ENCODE results near the gene MAP3K5.

DNA sequence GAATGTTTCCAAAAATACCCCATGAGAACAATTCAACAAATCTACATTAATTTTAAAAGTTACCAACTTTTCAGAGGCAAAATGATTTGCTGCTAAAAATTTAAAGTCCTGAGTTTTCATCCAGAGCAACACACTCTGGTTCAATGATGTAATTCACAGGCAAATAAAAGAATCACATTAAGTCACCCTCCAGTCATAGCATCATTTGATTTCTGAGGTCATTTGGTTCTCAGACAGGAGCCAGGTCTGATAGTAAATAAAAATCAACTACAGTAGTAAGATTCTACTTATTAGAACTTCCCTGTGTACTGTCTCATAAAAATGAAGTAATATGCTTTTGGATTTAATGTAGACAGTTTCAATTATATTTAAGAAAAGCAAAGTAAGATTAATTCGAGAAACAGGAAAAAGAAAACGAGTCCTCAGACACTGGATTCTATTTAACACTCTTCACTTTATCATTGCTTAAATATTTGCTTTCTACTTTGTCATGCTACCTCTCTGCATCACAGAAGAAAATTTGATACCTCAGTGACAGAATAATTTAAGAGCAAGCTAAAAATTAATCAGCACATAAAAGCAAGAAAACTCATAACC lies 267.8 kb downstream of the MAP3K5 start:
- TF ChIP-seq MYNN (IDR thresholded peaks at IDR 0.05) (no peak), MYNN (CRISPR knock-in tag; IDR thresholded peaks at IDR 0.05) (no peak), NBN (IDR thresholded peaks at IDR 0.05; ENCODE audit: low read depth) (no peak), FOSL1 (tag; conservative IDR thresholded peaks at IDR 0.05) (no peak), ZNF695 (CRISPR knock-in tag; IDR thresholded peaks at IDR 0.05) (no peak), ZZZ3 (IDR thresholded peaks at IDR 0.05) (no peak), EZH2 (IDR thresholded peaks at IDR 0.05; ENCODE audit: borderline replicate concordance, low read depth, low read length) (no peak), CREM (IDR thresholded peaks at IDR 0.05; ENCODE audit: low read depth) (no peak), ZNF316 (IDR thresholded peaks at IDR 0.05) (no peak)
- TF ChIP-seq, protein P1, sequence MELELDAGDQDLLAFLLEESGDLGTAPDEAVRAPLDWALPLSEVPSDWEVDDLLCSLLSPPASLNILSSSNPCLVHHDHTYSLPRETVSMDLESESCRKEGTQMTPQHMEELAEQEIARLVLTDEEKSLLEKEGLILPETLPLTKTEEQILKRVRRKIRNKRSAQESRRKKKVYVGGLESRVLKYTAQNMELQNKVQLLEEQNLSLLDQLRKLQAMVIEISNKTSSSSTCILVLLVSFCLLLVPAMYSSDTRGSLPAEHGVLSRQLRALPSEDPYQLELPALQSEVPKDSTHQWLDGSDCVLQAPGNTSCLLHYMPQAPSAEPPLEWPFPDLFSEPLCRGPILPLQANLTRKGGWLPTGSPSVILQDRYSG (tag; conservative IDR thresholded peaks at IDR 0.05; ENCODE audit: low read depth): no peak
- TF ChIP-seq, protein P2, sequence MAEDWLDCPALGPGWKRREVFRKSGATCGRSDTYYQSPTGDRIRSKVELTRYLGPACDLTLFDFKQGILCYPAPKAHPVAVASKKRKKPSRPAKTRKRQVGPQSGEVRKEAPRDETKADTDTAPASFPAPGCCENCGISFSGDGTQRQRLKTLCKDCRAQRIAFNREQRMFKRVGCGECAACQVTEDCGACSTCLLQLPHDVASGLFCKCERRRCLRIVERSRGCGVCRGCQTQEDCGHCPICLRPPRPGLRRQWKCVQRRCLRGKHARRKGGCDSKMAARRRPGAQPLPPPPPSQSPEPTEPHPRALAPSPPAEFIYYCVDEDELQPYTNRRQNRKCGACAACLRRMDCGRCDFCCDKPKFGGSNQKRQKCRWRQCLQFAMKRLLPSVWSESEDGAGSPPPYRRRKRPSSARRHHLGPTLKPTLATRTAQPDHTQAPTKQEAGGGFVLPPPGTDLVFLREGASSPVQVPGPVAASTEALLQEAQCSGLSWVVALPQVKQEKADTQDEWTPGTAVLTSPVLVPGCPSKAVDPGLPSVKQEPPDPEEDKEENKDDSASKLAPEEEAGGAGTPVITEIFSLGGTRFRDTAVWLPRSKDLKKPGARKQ (CRISPR knock-in tag; IDR thresholded peaks at IDR 0.05): no peak
- TF ChIP-seq, protein P3, sequence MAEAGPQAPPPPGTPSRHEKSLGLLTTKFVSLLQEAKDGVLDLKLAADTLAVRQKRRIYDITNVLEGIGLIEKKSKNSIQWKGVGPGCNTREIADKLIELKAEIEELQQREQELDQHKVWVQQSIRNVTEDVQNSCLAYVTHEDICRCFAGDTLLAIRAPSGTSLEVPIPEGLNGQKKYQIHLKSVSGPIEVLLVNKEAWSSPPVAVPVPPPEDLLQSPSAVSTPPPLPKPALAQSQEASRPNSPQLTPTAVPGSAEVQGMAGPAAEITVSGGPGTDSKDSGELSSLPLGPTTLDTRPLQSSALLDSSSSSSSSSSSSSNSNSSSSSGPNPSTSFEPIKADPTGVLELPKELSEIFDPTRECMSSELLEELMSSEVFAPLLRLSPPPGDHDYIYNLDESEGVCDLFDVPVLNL (CRISPR knock-in tag; IDR thresholded peaks at IDR 0.05; ENCODE audit: low read depth): no peak
- TF ChIP-seq, protein P4, sequence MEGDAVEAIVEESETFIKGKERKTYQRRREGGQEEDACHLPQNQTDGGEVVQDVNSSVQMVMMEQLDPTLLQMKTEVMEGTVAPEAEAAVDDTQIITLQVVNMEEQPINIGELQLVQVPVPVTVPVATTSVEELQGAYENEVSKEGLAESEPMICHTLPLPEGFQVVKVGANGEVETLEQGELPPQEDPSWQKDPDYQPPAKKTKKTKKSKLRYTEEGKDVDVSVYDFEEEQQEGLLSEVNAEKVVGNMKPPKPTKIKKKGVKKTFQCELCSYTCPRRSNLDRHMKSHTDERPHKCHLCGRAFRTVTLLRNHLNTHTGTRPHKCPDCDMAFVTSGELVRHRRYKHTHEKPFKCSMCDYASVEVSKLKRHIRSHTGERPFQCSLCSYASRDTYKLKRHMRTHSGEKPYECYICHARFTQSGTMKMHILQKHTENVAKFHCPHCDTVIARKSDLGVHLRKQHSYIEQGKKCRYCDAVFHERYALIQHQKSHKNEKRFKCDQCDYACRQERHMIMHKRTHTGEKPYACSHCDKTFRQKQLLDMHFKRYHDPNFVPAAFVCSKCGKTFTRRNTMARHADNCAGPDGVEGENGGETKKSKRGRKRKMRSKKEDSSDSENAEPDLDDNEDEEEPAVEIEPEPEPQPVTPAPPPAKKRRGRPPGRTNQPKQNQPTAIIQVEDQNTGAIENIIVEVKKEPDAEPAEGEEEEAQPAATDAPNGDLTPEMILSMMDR (IDR thresholded peaks at IDR 0.05 in 2 of 3, conservative IDR thresholded peaks at IDR 0.05 in 1 of 3; ENCODE audit: insufficient read depth in 2 of 3, low read depth in 1 of 3, low read length in 3 of 3): no peak
